Panc1 (cell line): ENCODE results near the gene HEBP2. TPM values are rescaled to one million over a fixed set of nuclear protein-coding genes. Genes with fewer than 3 reads are reported as not detected.

Experiments used
- ATAC-seq: fragments of 200-7000 bp; cut with Tn5 transposase; 2 replicates; pipeline ENCODE4 v1.9.1; 2020; ENCODE audit warnings: mild to moderate bottlenecking, moderate library complexity
- BruUV-seq: library from RNA; stranded (reverse); fragments of 400-500 nt; replicated peaks from 2 replicates; lab custom pipeline; 2021; lab: Mats Ljungman, UMichigan
- CTCF ChIA-PET: fragments of 300-600 bp; sonication (Branson Sonifier 250); formaldehyde crosslinking; loops from one replicate; lab custom pipeline; 2022; ENCODE audit warnings: antibody characterized with exemption; lab: Charles Lee
- POLR2A ChIA-PET: fragments of 300-600 bp; sonication (Branson Sonifier 250); formaldehyde crosslinking; loops from one replicate; lab custom pipeline; 2022; ENCODE audit warnings: antibody characterized with exemption; lab: Charles Lee
- DNase-seq: peaks from one replicate; pipeline ENCODE4 v3.0.0-alpha.2; 2010; ENCODE audit warnings: low read depth, low spot score
- H3K27ac ChIP-seq: 2 replicates; pipeline ENCODE4 v1.5.1; 2011; ENCODE audit warnings: mild to moderate bottlenecking, low read length, inconsistent platforms
- H3K27me3 ChIP-seq: fragments of 200-500 bp; sonication (Bioruptor generic); 2 replicates; pipeline ENCODE4 v1.6.0; 2014; ENCODE audit warnings: low read length, inconsistent platforms; ENCODE audit not compliant: control insufficient read depth, insufficient read depth
- H3K36me3 ChIP-seq: fragments of 200-500 bp; sonication (Bioruptor generic); 2 replicates; pipeline ENCODE4 v1.5.1; 2014; ENCODE audit warnings: inconsistent platforms, mild to moderate bottlenecking, low read length, moderate library complexity; ENCODE audit not compliant: control insufficient read depth, insufficient read depth
- H3K4me1 ChIP-seq: 2 replicates; pipeline ENCODE4 v1.5.1; 2011; ENCODE audit warnings: inconsistent platforms, mild to moderate bottlenecking, low read length, moderate library complexity; ENCODE audit not compliant: control insufficient read depth, insufficient read depth
- H3K4me3 ChIP-seq, 2 experiments: 2 replicates each; pipeline ENCODE4 v1.5.1; 2011 to 2012; ENCODE audit warnings: low read depth in 2 of 2, low read length in 2 of 2, mild to moderate bottlenecking in 2 of 2, inconsistent platforms in 1 of 2, moderate library complexity in 1 of 2
- H3K9me3 ChIP-seq: fragments of 200-500 bp; sonication (Bioruptor generic); 2 replicates; pipeline ENCODE4 v1.5.1; 2014; ENCODE audit warnings: low read depth, mild to moderate bottlenecking, inconsistent platforms, low read length, moderate library complexity; ENCODE audit not compliant: control insufficient read depth, insufficient read depth
- CTCF ChIP-seq: fragments of 450-650 bp; IDR thresholded peaks from 2 replicates; pipeline ENCODE4 v1.5.1; 2017; ENCODE audit warnings: mild to moderate bottlenecking
- POLR2AphosphoS5 ChIP-seq: IDR thresholded peaks from 2 replicates; pipeline ENCODE4 v1.6.1; 2012; ENCODE audit warnings: mild to moderate bottlenecking, low read depth, low read length, moderate library complexity
- REST ChIP-seq, 2 experiments: IDR thresholded peaks; 2 replicates each; pipeline ENCODE4 v1.6.1; 2011 to 2012; ENCODE audit warnings: low read depth in 2 of 2, control low read depth in 1 of 2, low read length in 1 of 2, mild to moderate bottlenecking in 1 of 2, moderate library complexity in 1 of 2; ENCODE audit not compliant: insufficient read depth in 1 of 2
- SIN3A ChIP-seq: IDR thresholded peaks from 2 replicates; pipeline ENCODE4 v1.6.1; 2012; ENCODE audit warnings: low read depth, mild to moderate bottlenecking, low read length, moderate library complexity, borderline replicate concordance; ENCODE audit not compliant: insufficient read depth
- TCF7L2 ChIP-seq: IDR thresholded peaks from 2 replicates; pipeline ENCODE4 v1.6.1; 2011; ENCODE audit warnings: mild to moderate bottlenecking, low read depth, low read length, inconsistent platforms
- in situ Hi-C: cut with HindIII; loops from 2 replicates; pipeline ENCODE4 v1.10.0; 2016; ENCODE audit warnings: low sequenced_read_pairs, low pct_unique_long_range_greater_than_20kb
- intact Hi-C: fragments of 100-400 bp; cut with micrococcal nuclease; formaldehyde crosslinking; loops from one replicate; pipeline ENCODE4 v1.10.0; 2022; ENCODE audit not compliant: unreplicated experiment
- total RNA-seq: library from RNA; stranded (reverse); gene quantifications from one replicate; pipeline ENCODE4 v1.2.1, GENCODE V29; 2021; ENCODE audit not compliant: unreplicated experiment

Gene HEBP2
- total RNA-seq, 1 experiment from 2014 or later = 48.1 TPM

GRCh38 chr6:138428944-138429598 lies 25.0 kb downstream of the HEBP2 start:
- H3K27me3 ChIP-seq = no peaks in the 10 kb centered on the region
- POLR2A ChIA-PET = no interaction called here
- in situ Hi-C loops = no loop called here

GRCh38 chr6:138429761-138430160 lies 25.7 kb downstream of the HEBP2 start:
- intact Hi-C loops = loop anchor here (1.0 to 5.0 kb wide), 4 partner anchors 80 to 335 kb away; no protein-coding TSS in a partner anchor
- in situ Hi-C loops = no loop called here
- no peak for TF ChIP-seq CTCF
- no peak for TF ChIP-seq SIN3A
- TF ChIP-seq REST (IDR thresholded peaks at IDR 0.05; ENCODE audit: insufficient read depth in 1 of 2, low read depth in 2 of 2, low read length in 1 of 2) = no peak
- no peak for TF ChIP-seq POLR2AphosphoS5
- no peak for TF ChIP-seq TCF7L2

More at GRCh38 chr6:138428944-138429598, 25.0 kb downstream of the HEBP2 start:
- DNase-seq (no peak), ATAC-seq (0 out of 2 replicates have a peak, but pooled peaks have one; percentile 68)
- H3K4me1 ChIP-seq = no peaks in the 10 kb centered on the region; the same call in 1 of the 2 replicates
- CTCF ChIA-PET = interaction anchor here (0.5 kb wide), 1 partner anchor 44 kb away, joined by 3 read pairs; no protein-coding TSS in a partner anchor
- intact Hi-C loops = loop anchor here (1.0 to 5.0 kb wide), 4 partner anchors 80 to 336 kb away; no protein-coding TSS in a partner anchor
- no peak overlapping the region for H3K4me3 ChIP-seq
- H3K36me3 ChIP-seq = no peaks in the 10 kb centered on the region
- no TSS peak for BruUV-seq
- H3K9me3 ChIP-seq = no peaks in the 10 kb centered on the region
- TF ChIP-seq TCF7L2 = no peak
- TF ChIP-seq CTCF = peak; percentile 69; the same call in 1 of the 2 replicates
- no peak overlapping the region for H3K27ac ChIP-seq

More at GRCh38 chr6:138429761-138430160, 25.7 kb downstream of the HEBP2 start:
- H3K4me3 ChIP-seq = no peak overlapping the region
- H3K4me1 ChIP-seq = no peaks in the 10 kb centered on the region; the same call in 1 of the 2 replicates
- no peaks in the 10 kb centered on the region for H3K36me3 ChIP-seq
- H3K27me3 ChIP-seq = no peaks in the 10 kb centered on the region
- no peaks in the 10 kb centered on the region for H3K9me3 ChIP-seq
- POLR2A ChIA-PET = no interaction called here
- no TSS peak for BruUV-seq
- H3K27ac ChIP-seq = no peak overlapping the region
- CTCF ChIA-PET = interaction anchor here (0.5 kb wide), 1 partner anchor 45 kb away, joined by 3 read pairs; no protein-coding TSS in a partner anchor
- DNase-seq = no peak
- ATAC-seq = peak; percentile 20; the same call in 1 of the 2 replicates
